NCI-H2081 treated with DMSO at 0.1 percent for 48 hours (cell line): ENCODE data around the gene HDAC4.

Experiments used
- DNase-seq: peaks from one replicate; lab custom pipeline; 2025; lab: John Stamatoyannopoulos, UW

HDAC4 gene

GRCh38 chr2:239307921-239308613, 92.8 kb downstream of the HDAC4 start:
- no peak for DNase-seq

- no peak for DNase-seq
These were observed 93.6 kb downstream of the HDAC4 start for GRCh38 chr2:239307221-239307569.

- no peak for DNase-seq
These were observed 94.3 kb downstream of the HDAC4 start for GRCh38 chr2:239306274-239307220.

- no peak for DNase-seq
These were observed 95.0 kb downstream of the HDAC4 start for GRCh38 chr2:239305771-239306170.

- DNase-seq, result no peak
These were observed 95.6 kb downstream of the HDAC4 start for GRCh38 chr2:239305222-239305575.

- no peak for DNase-seq
These were observed 96.1 kb downstream of the HDAC4 start for GRCh38 chr2:239304533-239305221.

- DNase-seq, result no peak
These were observed 96.9 kb downstream of the HDAC4 start for GRCh38 chr2:239303711-239304532.

- DNase-seq, result no peak
These were observed 97.8 kb downstream of the HDAC4 start for GRCh38 chr2:239302808-239303557.

- no peak for DNase-seq
These were observed 98.6 kb downstream of the HDAC4 start for GRCh38 chr2:239302083-239302807.

- no peak for DNase-seq
These were observed 99.7 kb downstream of the HDAC4 start for GRCh38 chr2:239300871-239301735.

- DNase-seq, result no peak
These were observed 100.6 kb downstream of the HDAC4 start for GRCh38 chr2:239300242-239300641.

GRCh38 chr2:239299218-239299939, 101.4 kb downstream of the HDAC4 start:
- no peak for DNase-seq

- no peak for DNase-seq
These were observed 102.6 kb downstream of the HDAC4 start for GRCh38 chr2:239298116-239298804.

- DNase-seq, result no peak
These were observed 103.4 kb downstream of the HDAC4 start for GRCh38 chr2:239297142-239298004.

GRCh38 chr2:239296020-239296932, 104.5 kb downstream of the HDAC4 start:
- DNase-seq, result no peak

GRCh38 chr2:239295377-239296019, 105.3 kb downstream of the HDAC4 start:
- DNase-seq, result no peak
